NOMO-1 treated with DMSO at 0.1 percent for 48 hours (cell line): ENCODE measurements around the gene SMKR1.
"Not testable (repeated sequence)": the region's sequence is repeated elsewhere in the genome, so short reads cannot be mapped to it uniquely, and the experiment has no call there.

Source experiments
- DNase-seq: peaks from one replicate; lab custom pipeline; 2025; ENCODE audit not compliant: unreplicated experiment; lab: John Stamatoyannopoulos, UW

SMKR1 gene

DNA sequence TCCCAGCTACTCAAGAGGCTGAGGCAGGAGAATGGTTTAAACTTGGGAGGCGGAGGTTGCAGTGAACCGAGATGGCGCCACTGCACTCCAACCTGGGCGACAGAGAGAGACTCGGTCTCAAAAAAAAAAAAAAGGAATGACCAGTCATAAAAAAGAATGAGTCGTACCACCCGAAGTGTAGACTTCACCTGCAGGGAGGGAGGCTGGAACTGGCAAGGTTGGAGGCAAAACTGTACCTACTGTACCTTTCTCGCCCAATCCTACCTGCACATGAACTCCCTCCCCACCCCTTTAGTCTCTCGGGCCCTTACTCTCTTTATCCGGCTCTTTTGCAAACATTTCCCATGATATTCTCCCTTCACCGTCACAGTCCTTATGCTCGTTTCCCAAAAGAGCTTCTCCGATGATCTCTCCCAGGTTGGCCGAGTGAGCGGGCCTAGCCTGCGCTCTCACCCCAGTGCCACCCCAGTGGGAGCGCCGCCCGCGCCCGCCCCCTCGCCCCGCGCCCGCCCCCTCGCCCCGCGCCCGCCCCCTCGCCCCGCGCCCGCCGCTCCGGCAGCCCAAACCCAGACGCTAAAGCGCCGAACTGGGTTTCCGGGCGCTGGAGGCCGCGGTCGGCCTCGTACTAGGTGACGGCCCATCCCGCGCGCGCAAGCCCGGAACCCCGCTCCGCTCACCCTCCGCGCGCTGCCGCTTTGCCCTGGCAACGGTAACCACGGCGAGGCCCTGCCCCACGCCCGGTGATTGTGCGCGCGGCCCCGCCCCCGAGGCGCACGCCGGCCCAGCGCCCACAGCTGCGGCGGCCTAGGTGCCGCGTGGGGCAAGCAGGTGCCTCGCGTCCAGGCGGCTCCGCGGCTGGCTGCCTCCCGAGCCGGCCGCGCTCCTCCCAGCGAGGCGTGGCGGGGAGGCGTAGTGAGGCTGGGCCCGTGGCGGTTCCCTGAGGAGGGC lies at the start of gene SMKR1:
Gene SMKR1, plus strand, starts transcription at position 772 of the 948 bp plus-strand sequence. CDS start 294 bp downstream, outside the sequence.
- peak; percentile 28 for DNase-seq

DNA sequence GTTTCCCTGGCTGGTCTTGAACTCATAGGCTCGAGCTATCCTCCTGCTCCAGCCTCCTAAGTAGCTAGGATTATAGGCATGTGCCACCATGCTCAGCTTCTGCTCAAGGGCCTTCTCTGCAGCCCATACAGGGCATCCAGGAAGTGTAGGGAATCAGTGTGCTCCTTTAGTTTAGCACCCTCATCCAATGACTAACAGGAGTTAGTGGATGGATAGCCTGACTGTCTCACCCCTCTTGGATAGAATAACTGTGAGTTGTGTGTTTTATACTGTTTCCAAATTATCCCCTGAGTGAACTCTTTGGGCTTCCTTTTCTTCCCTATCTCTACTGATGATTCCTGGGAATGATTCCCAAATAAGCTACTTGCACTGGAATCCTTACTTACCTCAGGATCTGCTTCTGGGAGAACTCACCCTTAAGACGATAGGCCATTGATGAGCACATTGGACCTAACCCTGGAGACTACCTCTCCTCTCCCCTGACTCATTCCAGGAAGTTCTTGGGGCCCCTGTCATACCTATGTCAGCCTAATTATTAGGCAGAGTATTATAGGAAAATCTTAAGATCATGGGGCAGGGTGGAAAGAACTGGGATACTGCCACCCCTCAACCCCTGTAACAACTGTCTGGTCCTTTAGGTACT lies 49.6 kb upstream of the SMKR1 start:
- no peak for DNase-seq

GRCh38 chr7:129453510-129454248 lies 48.7 kb upstream of the SMKR1 start:
- no peak for DNase-seq

DNA sequence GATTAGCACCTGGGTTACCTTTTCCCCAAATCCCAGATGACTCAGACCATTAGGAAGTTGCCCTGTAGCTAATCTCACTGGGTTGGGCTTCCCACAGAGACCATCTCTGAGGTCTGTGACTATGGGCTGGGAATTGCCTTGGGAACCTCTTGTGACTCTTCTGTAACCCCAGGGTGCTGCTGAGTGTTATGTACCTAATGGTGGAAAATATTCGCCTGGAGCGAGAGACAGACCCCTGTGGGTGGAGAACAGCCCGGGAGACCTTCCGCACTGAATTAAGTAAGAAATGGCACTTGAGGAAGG lies 48.1 kb upstream of the SMKR1 start:
- no peak for DNase-seq

- DNase-seq: no peak
Measured at GRCh38 chr7:129456421-129456820, 45.9 kb upstream of the SMKR1 start.

GRCh38 chr7:129457101-129457500 lies 45.2 kb upstream of the SMKR1 start:
- DNase-seq: no peak

- no peak for DNase-seq
Measured at GRCh38 chr7:129458171-129458570, 44.2 kb upstream of the SMKR1 start.

- DNase-seq: no peak
Measured at GRCh38 chr7:129461809-129462208, 40.5 kb upstream of the SMKR1 start.

DNA sequence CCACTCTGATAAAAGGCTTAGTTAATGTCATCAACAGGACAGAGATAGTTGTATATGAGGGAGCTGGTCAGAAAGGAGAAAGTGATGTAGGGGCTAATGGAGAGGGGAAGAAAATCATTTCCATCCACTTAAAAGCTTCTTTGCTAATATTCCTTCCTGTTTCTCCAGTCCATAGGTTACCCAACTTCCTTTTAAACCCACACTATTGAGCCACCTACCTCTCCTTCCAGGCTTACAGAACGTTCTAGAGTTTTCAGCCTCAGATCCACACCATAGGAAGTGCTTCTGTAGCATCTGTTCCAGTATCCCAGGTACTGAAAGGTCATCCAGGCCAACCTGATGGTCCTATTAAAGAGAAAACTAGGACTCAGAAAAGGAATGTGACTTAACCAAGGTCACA lies 39.9 kb upstream of the SMKR1 start:
- peak; percentile 27 for DNase-seq

DNA sequence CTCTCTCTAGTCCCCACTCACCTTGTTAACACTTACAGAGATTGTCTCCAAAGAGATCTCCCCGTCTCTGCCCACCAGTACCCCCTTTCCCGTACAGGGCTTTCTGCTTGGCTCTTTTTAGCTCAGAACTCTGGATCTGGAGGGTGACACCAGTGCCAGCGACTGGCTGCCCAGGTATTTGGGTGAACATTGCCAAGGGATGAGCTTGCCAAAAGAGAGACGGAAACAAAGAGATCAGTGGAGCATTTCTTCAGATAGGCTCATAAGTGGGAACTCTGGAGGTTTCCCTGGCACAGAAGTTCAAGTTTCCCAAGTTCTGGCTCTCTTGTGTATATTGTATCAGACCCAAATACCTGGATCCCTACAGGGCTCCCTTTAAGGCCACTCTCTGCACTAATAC lies 38.1 kb upstream of the SMKR1 start:
- no peak for DNase-seq

DNA sequence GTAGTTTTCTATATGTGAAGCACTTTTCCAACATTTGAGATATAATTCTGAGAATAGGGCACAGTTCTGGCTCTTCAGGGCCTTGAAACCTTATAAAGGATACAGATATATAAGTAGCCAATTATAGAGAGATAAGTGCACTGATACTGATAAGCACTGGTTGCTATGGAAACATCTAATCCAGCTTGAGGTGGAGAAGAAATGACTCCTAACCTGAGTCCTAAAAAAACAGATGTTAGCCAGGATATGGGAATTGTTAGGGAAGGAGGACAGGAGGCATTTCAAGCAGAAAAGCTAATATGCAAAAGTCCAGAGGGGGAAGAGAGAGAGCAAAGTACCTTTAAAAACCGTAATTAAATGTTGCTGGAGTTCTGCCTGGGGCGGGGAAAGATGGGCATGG lies 37.3 kb upstream of the SMKR1 start:
- DNase-seq: no peak

DNA sequence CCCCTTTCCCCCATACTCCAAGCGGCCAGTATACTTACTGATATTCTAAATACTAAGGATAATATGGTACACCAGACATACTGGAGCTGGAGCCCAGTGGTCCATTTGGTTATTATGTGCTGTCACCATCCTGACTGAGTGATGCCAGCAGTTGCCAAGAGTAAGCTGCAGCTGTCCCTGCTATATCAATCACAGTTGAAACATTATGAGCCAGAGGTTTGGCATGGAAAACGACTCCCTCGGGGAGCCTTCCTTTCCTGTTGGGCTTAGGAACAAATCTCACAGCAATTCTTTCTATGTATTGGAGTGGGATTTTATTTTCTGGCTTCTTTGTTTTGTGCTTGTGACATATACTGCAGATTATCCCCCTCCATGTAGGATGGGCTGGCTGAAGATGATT lies 35.5 kb upstream of the SMKR1 start:
- DNase-seq: no peak

GRCh38 chr7:129468087-129468486 lies 34.2 kb upstream of the SMKR1 start:
- DNase-seq: no peak

DNA sequence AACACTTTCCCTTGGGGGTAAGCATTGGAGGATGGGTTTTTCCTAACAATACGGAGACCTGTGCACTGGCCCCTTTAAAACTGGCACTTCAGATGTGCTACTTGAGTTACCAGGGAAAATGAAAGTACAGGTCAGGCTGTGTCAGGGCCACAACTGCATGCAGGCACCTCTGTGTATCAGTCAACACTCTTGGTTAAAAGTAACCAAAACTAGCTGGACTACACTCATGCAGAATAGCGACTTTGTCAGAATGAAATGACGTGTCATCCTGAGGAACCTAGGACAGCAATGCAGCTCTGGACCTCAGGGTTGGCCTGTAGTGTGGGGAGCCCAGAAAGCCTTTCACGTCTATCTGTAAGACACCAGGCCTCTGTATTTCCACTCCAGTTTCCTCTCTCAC lies 33.8 kb upstream of the SMKR1 start:
- no peak for DNase-seq

- DNase-seq: no peak
Measured at GRCh38 chr7:129469930-129470329, 32.4 kb upstream of the SMKR1 start.

DNA sequence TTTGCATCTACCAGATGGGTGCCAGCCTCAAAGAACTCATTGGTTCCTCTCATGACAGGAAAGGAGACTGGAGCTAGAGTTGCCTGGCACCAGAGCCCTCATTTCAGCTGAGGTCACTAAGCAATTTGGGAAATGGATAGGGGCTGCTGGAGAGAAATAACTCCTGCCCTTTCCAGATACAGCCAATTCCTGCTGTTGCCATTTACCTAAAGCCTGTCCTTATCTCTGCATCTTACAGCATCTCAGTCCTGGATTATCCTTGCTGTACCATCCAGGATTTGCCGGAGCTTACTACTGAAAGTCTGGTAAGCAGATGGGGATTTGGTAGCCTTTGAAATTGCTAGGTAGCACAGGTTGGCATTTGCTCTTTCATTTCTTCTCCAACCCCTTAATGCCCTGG lies 31.9 kb upstream of the SMKR1 start:
- no peak for DNase-seq

- DNase-seq: no peak
Measured at GRCh38 chr7:129471402-129471827, 30.9 kb upstream of the SMKR1 start.

- not testable (repeated sequence) for DNase-seq
Measured at GRCh38 chr7:129475931-129476330, 26.4 kb upstream of the SMKR1 start.

DNA sequence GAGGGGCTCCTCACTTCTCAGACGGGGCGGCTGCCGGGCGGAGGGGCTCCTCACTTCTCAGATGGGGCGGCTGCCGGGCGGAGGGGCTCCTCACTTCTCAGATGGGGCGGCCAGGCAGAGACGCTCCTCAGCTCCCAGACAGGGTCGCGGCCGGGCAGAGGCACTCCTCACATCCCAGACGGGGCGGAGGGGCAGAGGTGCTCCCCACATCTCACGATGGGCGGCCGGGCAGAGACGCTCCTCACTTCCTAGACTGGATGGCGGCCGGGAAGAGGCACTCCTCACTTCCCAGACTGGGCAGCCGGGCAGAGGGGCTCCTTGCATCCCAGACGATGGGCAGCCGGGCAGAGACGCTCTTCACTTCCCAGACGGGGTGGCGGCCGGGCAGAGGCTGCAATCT lies 25.9 kb upstream of the SMKR1 start:
- not testable (repeated sequence) for DNase-seq

GRCh38 chr7:129479831-129480230 lies 22.5 kb upstream of the SMKR1 start:
- no peak for DNase-seq

GRCh38 chr7:129480674-129481363 lies 21.5 kb upstream of the SMKR1 start:
- no peak for DNase-seq
